HG03354 (cell line): ENCODE measurements around the gene FBRSL1.
A peak's percentile ranks its signal among the peaks of the same experiment; 100 is the strongest.

Source experiments
- ATAC-seq: cut with Tn5 transposase; IDR thresholded peaks from one replicate; pipeline ENCODE4 v1.9.1; 2021; ENCODE audit warnings: mild to moderate bottlenecking; ENCODE audit not compliant: unreplicated experiment, poor library complexity, severe bottlenecking

The FBRSL1 gene

GRCh38 chr12:132480623-132481132, 9.3 kb upstream of the FBRSL1 start:
- ATAC-seq = no peak

- ATAC-seq = no peak
Measured at GRCh38 chr12:132481345-132481744, 8.6 kb upstream of the FBRSL1 start.

- no peak for ATAC-seq
Measured at GRCh38 chr12:132481771-132482745, 7.9 kb upstream of the FBRSL1 start.

GRCh38 chr12:132482771-132483170, 7.2 kb upstream of the FBRSL1 start:
- ATAC-seq = no peak

- no peak for ATAC-seq
Measured at GRCh38 chr12:132483208-132483607, 6.7 kb upstream of the FBRSL1 start.

- no peak for ATAC-seq
Measured at GRCh38 chr12:132483612-132484011, 6.3 kb upstream of the FBRSL1 start.

- ATAC-seq = no peak
Measured at GRCh38 chr12:132484183-132484890, 5.6 kb upstream of the FBRSL1 start.

- no peak for ATAC-seq
Measured at GRCh38 chr12:132484891-132485441, 5.0 kb upstream of the FBRSL1 start.

- no peak for ATAC-seq
Measured at GRCh38 chr12:132485619-132486018, 4.3 kb upstream of the FBRSL1 start.

GRCh38 chr12:132486168-132486567, 3.8 kb upstream of the FBRSL1 start:
- no peak for ATAC-seq

GRCh38 chr12:132486576-132486975, 3.4 kb upstream of the FBRSL1 start:
- no peak for ATAC-seq

- ATAC-seq = no peak
Measured at GRCh38 chr12:132487311-132487741, 2.6 kb upstream of the FBRSL1 start.

GRCh38 chr12:132488127-132489077, 1.5 kb upstream of the FBRSL1 start:
- peak; percentile 5 for ATAC-seq

GRCh38 chr12:132489078-132489601, 811 bp upstream of the FBRSL1 start:
- peak; percentile 34 for ATAC-seq

- peak; percentile 17 for ATAC-seq
Measured at GRCh38 chr12:132490422-132491137, 629 bp downstream of the FBRSL1 start.

- no peak for ATAC-seq
Measured at GRCh38 chr12:132491138-132491663, 1.2 kb downstream of the FBRSL1 start.

- no peak for ATAC-seq
Measured at GRCh38 chr12:132491761-132492378, 1.9 kb downstream of the FBRSL1 start.

- ATAC-seq = no peak
Measured at GRCh38 chr12:132492522-132492921, 2.6 kb downstream of the FBRSL1 start.
